NCI-H2227 (cell line): ENCODE measurements around the gene RNLS.
A peak's percentile ranks its signal among the peaks of the same experiment; 100 is the strongest.

Experiments used
- DNase-seq: peaks from one replicate; lab custom pipeline; 2025; ENCODE audit not compliant: unreplicated experiment; lab: John Stamatoyannopoulos, UW

The RNLS gene

DNA sequence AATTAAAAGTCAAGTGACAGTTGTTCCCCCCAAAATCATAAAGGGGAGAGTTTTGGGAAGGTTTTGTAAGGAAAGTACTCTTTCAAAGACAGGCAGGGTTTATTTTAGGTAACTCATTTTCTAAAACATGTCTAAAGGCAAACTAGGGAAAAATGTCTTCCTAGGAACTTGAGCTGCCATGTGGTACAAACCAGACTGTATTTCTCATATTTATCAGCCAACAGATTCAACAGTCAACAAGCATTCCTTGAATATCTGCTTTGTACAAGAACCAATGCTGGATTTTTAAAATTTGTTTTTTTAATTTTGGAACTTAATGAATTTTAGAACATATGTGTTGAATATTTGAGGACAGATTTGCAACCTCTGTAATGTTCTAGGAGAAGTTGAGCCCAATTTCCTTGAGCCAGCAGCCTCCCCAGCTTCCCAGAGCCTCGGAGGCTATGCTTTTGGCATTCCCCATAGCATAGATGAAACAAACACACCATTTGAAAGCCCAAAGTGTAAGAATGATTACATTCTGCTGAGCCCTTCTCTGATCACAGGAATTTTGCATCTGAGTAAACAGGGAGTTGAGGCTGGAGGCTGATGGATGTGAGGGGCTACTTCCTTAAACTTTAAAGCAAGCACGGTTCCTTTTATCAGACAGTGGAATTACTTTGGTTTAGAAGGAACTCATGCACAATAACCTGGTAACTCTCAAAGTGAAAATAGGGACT lies 345.1 kb downstream of the RNLS start:
- DNase-seq, result no peak

DNA sequence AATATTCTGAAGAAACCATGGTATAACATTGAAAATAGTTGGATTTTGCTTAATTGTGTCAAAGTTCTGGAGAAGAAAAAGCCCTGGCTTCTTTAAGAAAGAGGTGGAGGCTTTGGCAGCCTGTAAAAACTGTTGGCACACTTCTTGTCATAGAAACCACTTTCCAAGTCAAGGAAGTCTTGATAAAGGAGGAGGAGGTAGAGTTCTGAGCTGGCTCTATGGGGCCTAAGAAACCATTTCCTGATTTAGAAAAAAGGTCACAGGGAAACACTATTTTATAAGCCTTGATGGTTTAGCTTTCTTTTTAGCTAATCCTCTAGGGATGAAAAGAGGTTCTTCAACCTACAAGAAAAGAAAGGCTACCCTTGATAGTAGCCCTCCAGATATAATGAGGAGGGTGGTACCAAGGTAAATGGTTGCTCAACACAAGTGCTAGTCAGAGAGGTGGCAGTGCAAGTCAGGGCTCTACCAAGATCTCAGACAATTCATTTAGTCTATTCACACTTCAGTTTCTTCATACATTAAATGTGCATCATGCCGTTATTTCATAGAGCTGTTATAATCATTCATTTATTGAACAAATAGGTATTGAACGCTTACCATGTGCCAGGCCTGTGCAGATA lies 346.9 kb downstream of the RNLS start:
- DNase-seq, result peak; percentile 1

DNA sequence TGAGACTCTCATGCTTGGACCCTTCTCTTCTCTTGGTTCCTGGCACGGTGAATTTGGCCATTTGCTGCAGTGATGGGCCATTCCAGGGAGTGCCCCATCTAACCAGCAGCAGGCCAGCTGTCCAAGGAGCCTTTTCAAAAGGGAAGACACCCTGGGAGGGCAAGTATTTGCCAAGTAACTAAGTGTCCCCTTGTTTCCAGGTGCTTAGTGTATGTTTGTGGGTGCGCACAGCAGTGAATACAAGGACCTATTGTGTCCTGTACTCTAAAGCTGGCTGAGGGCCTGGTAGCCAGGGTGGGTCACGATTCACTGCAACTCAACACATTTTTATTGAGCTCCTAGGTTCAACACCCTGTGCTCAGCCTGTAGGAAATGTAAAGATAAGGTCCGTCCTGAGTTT lies 348.8 kb downstream of the RNLS start:
- no peak for DNase-seq

GRCh38 chr10:88233870-88234269 lies 349.2 kb downstream of the RNLS start:
- no peak for DNase-seq

- no peak for DNase-seq
Measured at GRCh38 chr10:88232983-88233543, 350.1 kb downstream of the RNLS start.

GRCh38 chr10:88232029-88232895 lies 350.9 kb downstream of the RNLS start:
- no peak for DNase-seq

GRCh38 chr10:88230251-88230650 lies 352.9 kb downstream of the RNLS start:
- no peak for DNase-seq

GRCh38 chr10:88228130-88228529 lies 355.0 kb downstream of the RNLS start:
- no peak for DNase-seq

- peak; percentile 23 for DNase-seq
Measured at GRCh38 chr10:88227342-88228018, 355.6 kb downstream of the RNLS start.

- no peak for DNase-seq
Measured at GRCh38 chr10:88226891-88227290, 356.2 kb downstream of the RNLS start.

GRCh38 chr10:88226071-88226659 lies 357.0 kb downstream of the RNLS start:
- no peak for DNase-seq
